NT2/D1 (cell line): Measurements from ENCODE around the gene RNF157.

Experiments used
- DNase-seq: peaks from one replicate; pipeline ENCODE4 v3.0.0-alpha.2; 2011; ENCODE audit warnings: low read depth, low spot score
- H3K27me3 ChIP-seq: 2 replicates; pipeline ENCODE4 v1.6.0; 2011; ENCODE audit warnings: mild to moderate bottlenecking; ENCODE audit not compliant: insufficient read length, insufficient read depth
- H3K36me3 ChIP-seq: 2 replicates; pipeline ENCODE4 v1.6.1; 2011; ENCODE audit warnings: mild to moderate bottlenecking, low read length, mixed read lengths; ENCODE audit not compliant: insufficient read depth, insufficient read length
- H3K4me1 ChIP-seq: 2 replicates; pipeline ENCODE4 v1.5.1; 2011; ENCODE audit not compliant: insufficient read depth, insufficient read length
- H3K4me3 ChIP-seq: 2 replicates; pipeline ENCODE4 v1.5.1; 2011; ENCODE audit warnings: low read depth; ENCODE audit not compliant: insufficient read length
- H3K9ac ChIP-seq: 2 replicates; pipeline ENCODE4 v1.6.0; 2011; ENCODE audit warnings: low read depth; ENCODE audit not compliant: insufficient read length
- H3K9me3 ChIP-seq: 2 replicates; pipeline ENCODE4 v1.5.1; 2011; ENCODE audit warnings: mild to moderate bottlenecking, low read length; ENCODE audit not compliant: insufficient read depth
- SUZ12 ChIP-seq: IDR thresholded peaks from 2 replicates; pipeline ENCODE4 v1.6.1; 2011; ENCODE audit not compliant: insufficient read length, insufficient read depth; ENCODE audit errors: extremely low read depth
- YY1 ChIP-seq: IDR thresholded peaks from 2 replicates; pipeline ENCODE4 v1.6.1; 2011; ENCODE audit not compliant: insufficient read length, insufficient read depth
- ZNF274 ChIP-seq: IDR thresholded peaks from 2 replicates; pipeline ENCODE4 v1.6.1; 2011; ENCODE audit warnings: mild to moderate bottlenecking, low read depth, low read length

Gene RNF157

GRCh38 chr17:76103274-76104139, 136.8 kb downstream of the RNF157 start, which contains the start of gene EXOC7:
TSS of gene EXOC7 (minus strand) at chr17:76103787. CDS start at chr17:76103692, 95 bp downstream.
- peaks cover 37% of the 10 kb centered on the region for H3K36me3 ChIP-seq
- no peaks in the 10 kb centered on the region for H3K9me3 ChIP-seq
- TF ChIP-seq ZNF274 (no peak), YY1 (peak; percentile 90), SUZ12 (no peak)
- H3K9ac ChIP-seq, result peak within 1 kb of the TSS; percentile 97
- peaks cover 7% of the 10 kb centered on the region for H3K4me1 ChIP-seq
- H3K27me3 ChIP-seq, result no peaks in the 10 kb centered on the region
- H3K4me3 ChIP-seq, result peak within 1 kb of the TSS; percentile 71
- peak; percentile 85 for DNase-seq

- peak overlapping the region; percentile 71 for H3K4me3 ChIP-seq
- peak overlapping the region; percentile 97 for H3K9ac ChIP-seq
- TF ChIP-seq ZNF274 (no peak), YY1 (no peak)
- no peak for DNase-seq
- H3K4me1 ChIP-seq, result peaks cover 7% of the 10 kb centered on the region
- H3K9me3 ChIP-seq, result no peaks in the 10 kb centered on the region
- H3K36me3 ChIP-seq, result peaks cover 40% of the 10 kb centered on the region
- no peaks in the 10 kb centered on the region for H3K27me3 ChIP-seq
Observed at GRCh38 chr17:76102944-76103273, 137.4 kb downstream of the RNF157 start.

- H3K4me3 ChIP-seq, result no peak overlapping the region
- H3K9ac ChIP-seq, result no peak overlapping the region
- H3K36me3 ChIP-seq, result peaks cover 82% of the 10 kb centered on the region
- no peak for DNase-seq
- H3K27me3 ChIP-seq, result no peaks in the 10 kb centered on the region
- TF ChIP-seq SUZ12, result no peak
- TF ChIP-seq YY1, result no peak
- no peak for TF ChIP-seq ZNF274
- no peaks in the 10 kb centered on the region for H3K9me3 ChIP-seq
- no peaks in the 10 kb centered on the region for H3K4me1 ChIP-seq
Observed at GRCh38 chr17:76097716-76098295, 142.5 kb downstream of the RNF157 start.

GRCh38 chr17:76095943-76096342, 144.3 kb downstream of the RNF157 start:
- Histone ChIP-seq H3K27me3 (no peaks in the 10 kb centered on the region), H3K9me3 (no peaks in the 10 kb centered on the region), H3K4me1 (no peaks in the 10 kb centered on the region), H3K9ac (no peak overlapping the region), H3K4me3 (no peak overlapping the region), H3K36me3 (peaks cover 79% of the 10 kb centered on the region)
- TF ChIP-seq ZNF274 (no peak), YY1 (no peak), SUZ12 (no peak)
- DNase-seq, result no peak

GRCh38 chr17:76094046-76094445, 146.2 kb downstream of the RNF157 start:
- H3K36me3 ChIP-seq, result peaks cover 81% of the 10 kb centered on the region
- peaks cover 2% of the 10 kb centered on the region for H3K4me1 ChIP-seq
- H3K4me3 ChIP-seq, result no peak overlapping the region
- H3K27me3 ChIP-seq, result no peaks in the 10 kb centered on the region
- no peak overlapping the region for H3K9ac ChIP-seq
- DNase-seq, result no peak
- H3K9me3 ChIP-seq, result no peaks in the 10 kb centered on the region
- no peak for TF ChIP-seq SUZ12
- TF ChIP-seq YY1, result no peak
- TF ChIP-seq ZNF274, result no peak

GRCh38 chr17:76092526-76093413, 147.5 kb downstream of the RNF157 start:
- Histone ChIP-seq H3K4me1 (peaks cover 3% of the 10 kb centered on the region), H3K4me3 (no peak overlapping the region), H3K27me3 (no peaks in the 10 kb centered on the region), H3K36me3 (peaks cover 89% of the 10 kb centered on the region), H3K9me3 (no peaks in the 10 kb centered on the region), H3K9ac (no peak overlapping the region)
- TF ChIP-seq ZNF274 (no peak), SUZ12 (no peak), YY1 (no peak)
- no peak for DNase-seq
